PC-9 (cell line): ENCODE results near the gene CD55. TPM values are rescaled to one million over a fixed set of nuclear protein-coding genes. Genes with fewer than 3 reads are reported as not detected.

ENCODE experiments used
- BruUV-seq: library from RNA; stranded (reverse); fragments of 400-500 nt; replicated peaks from 2 replicates; lab custom pipeline; 2021; lab: Mats Ljungman, UMichigan
- CTCF ChIA-PET: fragments of 300-600 bp; sonication (Branson Sonifier 250); formaldehyde crosslinking; loops from one replicate; lab custom pipeline; 2022; ENCODE audit warnings: antibody characterized with exemption; lab: Charles Lee
- POLR2A ChIA-PET: fragments of 300-600 bp; sonication (Branson Sonifier 250); formaldehyde crosslinking; loops from one replicate; lab custom pipeline; 2022; ENCODE audit warnings: antibody characterized with exemption; ENCODE audit not compliant: unreplicated experiment; lab: Charles Lee
- DNase-seq, 2 experiments: peaks; one replicate each; pipeline versions ENCODE4 v3.0.0 to v3.0.0-alpha.2; 2015 to 2022; ENCODE audit warnings: mixed read lengths in 1 of 2
- H2AFZ ChIP-seq: fragments of 200-600 bp; sonication (generic); 2 replicates; pipeline ENCODE4 v1.8.1; 2017; ENCODE audit warnings: antibody characterized with exemption
- H3F3A ChIP-seq: fragments of 200-600 bp; sonication (generic); 2 replicates; pipeline ENCODE4 v1.8.1; 2017; ENCODE audit warnings: antibody characterized with exemption, mild to moderate bottlenecking, low read depth; ENCODE audit not compliant: insufficient read depth
- H3K27ac ChIP-seq: fragments of 200-600 bp; sonication (generic); 2 replicates; pipeline ENCODE4 v1.6.1; 2016; ENCODE audit warnings: mixed run types
- H3K27me3 ChIP-seq: fragments of 200-600 bp; sonication (generic); 2 replicates; pipeline ENCODE4 v1.6.1; 2016; ENCODE audit warnings: low read depth, mixed run types; ENCODE audit not compliant: insufficient read depth
- H3K36me3 ChIP-seq: fragments of 200-600 bp; sonication (generic); 2 replicates; pipeline ENCODE4 v1.6.1; 2016; ENCODE audit warnings: low read depth, mixed run types
- H3K4me1 ChIP-seq: fragments of 200-600 bp; sonication (generic); replicated peaks from 2 replicates; pipeline ENCODE4 v1.6.1; 2016; ENCODE audit warnings: mixed run types; ENCODE audit not compliant: insufficient read depth
- H3K4me2 ChIP-seq: fragments of 200-600 bp; sonication (generic); 2 replicates; pipeline ENCODE4 v1.6.1; 2017; ENCODE audit warnings: mixed run types
- H3K4me3 ChIP-seq: fragments of 200-600 bp; sonication (generic); 2 replicates; pipeline ENCODE4 v1.6.1; 2016; ENCODE audit warnings: mixed run types
- H3K79me2 ChIP-seq: fragments of 200-600 bp; sonication (generic); 2 replicates; pipeline ENCODE4 v1.6.1; 2017; ENCODE audit warnings: low read depth, mixed run types
- H3K9me2 ChIP-seq: fragments of 200-600 bp; sonication (generic); 2 replicates; pipeline ENCODE4 v1.8.1; 2017; ENCODE audit warnings: mild to moderate bottlenecking; ENCODE audit not compliant: insufficient read depth
- H3K9me3 ChIP-seq: fragments of 200-600 bp; sonication (generic); 2 replicates; pipeline ENCODE4 v1.8.1; 2016; ENCODE audit warnings: low read depth; ENCODE audit not compliant: insufficient read depth
- H4K20me1 ChIP-seq: fragments of 200-600 bp; sonication (generic); 2 replicates; pipeline ENCODE4 v1.8.1; 2017; ENCODE audit not compliant: insufficient read depth
- CTCF ChIP-seq: fragments of 200-600 bp; sonication (generic); conservative IDR thresholded peaks from 2 replicates; pipeline ENCODE4 v1.6.1; 2017; ENCODE audit warnings: mixed run types, antibody characterized with exemption, mild to moderate bottlenecking, moderate library complexity
- EZH2 ChIP-seq: fragments of 200-600 bp; sonication (generic); IDR thresholded peaks from 2 replicates; pipeline ENCODE4 v1.8.0; 2017; ENCODE audit warnings: antibody characterized with exemption, low read depth
- intact Hi-C: fragments of 100-400 bp; cut with micrococcal nuclease; formaldehyde crosslinking; loops from one replicate; pipeline ENCODE4 v1.10.0; 2022; ENCODE audit not compliant: unreplicated experiment
- total RNA-seq: library from RNA; stranded (reverse); gene quantifications from 2 replicates; pipeline ENCODE4 v1.2.3, GENCODE V29; 2021

Gene CD55
- total RNA-seq, 1 experiment from 2014 or later = 45.9 TPM

GRCh38 chr1:207329469-207329868 is 8.0 kb downstream of the CD55 start:
- TF ChIP-seq EZH2 = no peak
- TF ChIP-seq CTCF = no peak
- Histone ChIP-seq H3K9me2 (no peaks in the 10 kb centered on the region), H3K27ac (no peak overlapping the region), H3K4me3 (no peak overlapping the region), H2AFZ (no peak overlapping the region), H3K4me1 (no peaks in the 10 kb centered on the region), H3K36me3 (peaks cover 80% of the 10 kb centered on the region), H3K4me2 (no peak overlapping the region), H4K20me1 (0 out of 2 replicates have a peak, but pooled peaks cover 1% of the 10 kb centered on the region), H3K27me3 (no peaks in the 10 kb centered on the region), H3K9me3 (peaks cover 12% of the 10 kb centered on the region; the same call in 1 of the 2 replicates), H3K79me2 (no peaks in the 10 kb centered on the region), H3F3A (no peaks in the 10 kb centered on the region)
- intact Hi-C loops = loop anchor here (10.0 kb wide), 2 partner anchors 145 to 305 kb away; no protein-coding TSS in a partner anchor
- ChIA-PET POLR2A (interaction anchor here (0.6 kb wide), 1 partner anchor 422 kb away, joined by 3 read pairs; no protein-coding TSS in a partner anchor), CTCF (no interaction called here)
- no peak for DNase-seq
- no TSS peak for BruUV-seq

- ChIA-PET CTCF (no interaction called here), POLR2A (no interaction called here)
- H3F3A ChIP-seq = no peaks in the 10 kb centered on the region
- H3K9me3 ChIP-seq = peaks cover 12% of the 10 kb centered on the region; the same call in 1 of the 2 replicates
- H3K4me1 ChIP-seq = no peaks in the 10 kb centered on the region
- no peak overlapping the region for H3K4me2 ChIP-seq
- H4K20me1 ChIP-seq = no peaks in the 10 kb centered on the region
- no peak for TF ChIP-seq EZH2
- no peak for TF ChIP-seq CTCF
- H3K27ac ChIP-seq = no peak overlapping the region
- no peaks in the 10 kb centered on the region for H3K27me3 ChIP-seq
- H3K9me2 ChIP-seq = no peaks in the 10 kb centered on the region
- no peak overlapping the region for H2AFZ ChIP-seq
- DNase-seq = no peak
- intact Hi-C loops = no loop called here
- BruUV-seq = no TSS peak
- H3K79me2 ChIP-seq = no peaks in the 10 kb centered on the region
- no peak overlapping the region for H3K4me3 ChIP-seq
- H3K36me3 ChIP-seq = peaks cover 81% of the 10 kb centered on the region
Measured at GRCh38 chr1:207330011-207330710, 8.7 kb downstream of the CD55 start.

- Histone ChIP-seq H3K4me1 (0 out of 2 replicates have a peak, but pooled peaks cover 1% of the 10 kb centered on the region), H4K20me1 (no peaks in the 10 kb centered on the region), H3F3A (no peaks in the 10 kb centered on the region), H3K9me3 (peaks cover 12% of the 10 kb centered on the region; the same call in 1 of the 2 replicates), H3K9me2 (no peaks in the 10 kb centered on the region), H3K79me2 (no peaks in the 10 kb centered on the region), H3K4me2 (no peak overlapping the region), H3K27ac (no peak overlapping the region), H3K4me3 (no peak overlapping the region), H3K36me3 (peaks cover 67% of the 10 kb centered on the region), H2AFZ (no peak overlapping the region), H3K27me3 (no peaks in the 10 kb centered on the region)
- ChIA-PET POLR2A (no interaction called here), CTCF (interaction anchor here (0.5 kb wide), 1 partner anchor 21 kb away, joined by 4 read pairs; no protein-coding TSS in a partner anchor)
- BruUV-seq = no TSS peak
- intact Hi-C loops = no loop called here
- no peak for DNase-seq
- TF ChIP-seq EZH2 (no peak), CTCF (no peak)
Measured at GRCh38 chr1:207331354-207332313, 10.2 kb downstream of the CD55 start.
